NT2/D1 (cell line): ENCODE measurements around the gene BAZ2B.

Source experiments
- SUZ12 ChIP-seq: IDR thresholded peaks from 2 replicates; pipeline ENCODE4 v1.6.1; 2011; ENCODE audit not compliant: insufficient read length, insufficient read depth; ENCODE audit errors: extremely low read depth
- YY1 ChIP-seq: IDR thresholded peaks from 2 replicates; pipeline ENCODE4 v1.6.1; 2011; ENCODE audit not compliant: insufficient read length, insufficient read depth

- no peak for TF ChIP-seq SUZ12
- no peak for TF ChIP-seq YY1
These were observed 237.2 kb downstream of the BAZ2B start for GRCh38 chr2:159379181-159379580.
